ENCODE measurements around the gene RIPK3.
"Not testable (repeated sequence)": the region's sequence is repeated elsewhere in the genome, so short reads cannot be mapped to it uniquely, and the experiment has no call there.

RIPK3 gene
- 13.1 to 30.8 (median 24.3) reads per million in 18 experiments for total RNA-seq

DNA sequence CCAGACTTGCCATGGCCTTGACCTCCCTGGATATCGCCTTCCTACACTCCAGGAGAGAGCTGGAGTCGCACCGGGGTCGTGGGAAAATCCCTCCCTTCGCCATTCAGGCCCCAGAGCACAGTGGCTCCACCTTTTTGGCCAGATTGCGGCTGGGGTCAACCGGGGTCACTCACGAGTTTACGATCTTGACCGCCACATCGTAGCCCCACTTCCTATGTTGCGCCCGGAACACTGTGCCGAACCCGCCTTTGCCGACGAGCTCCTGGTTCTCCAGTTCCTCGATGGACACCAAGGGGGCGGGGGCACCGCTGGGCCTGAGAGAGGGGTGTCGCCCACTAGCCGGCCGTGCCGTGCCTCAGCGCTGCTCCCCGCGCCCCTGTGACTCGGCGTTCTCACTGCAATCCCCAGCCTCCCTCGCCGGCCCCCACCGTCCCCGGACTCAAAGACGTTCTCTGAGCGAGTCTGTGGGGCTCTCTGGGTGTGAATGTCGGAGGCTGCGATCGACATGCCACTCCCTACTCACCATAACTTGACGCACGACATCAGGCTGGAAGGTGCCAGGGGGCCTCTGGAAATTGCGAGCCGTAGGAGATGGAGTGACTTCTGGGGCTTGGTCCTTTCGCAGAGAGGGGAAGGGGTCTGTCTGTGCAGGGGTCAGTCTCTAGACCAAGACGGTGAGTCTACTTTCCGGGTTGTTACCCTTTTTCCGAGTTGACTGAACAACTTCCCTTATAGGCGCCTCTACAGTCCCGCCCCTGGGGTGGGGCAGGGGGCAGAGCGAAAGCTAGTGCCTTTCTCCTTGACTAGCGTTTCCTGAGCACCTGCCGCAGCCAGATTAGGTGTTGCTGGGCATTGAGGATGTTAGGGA lies at the start of gene RIPK3:
Gene RIPK3, minus strand, starts transcription at position 708 of the 868 bp plus-strand sequence. Its CDS starts 165 bp downstream, at position 543.
- peak; percentile 67 to 73 for DNase-seq

DNA sequence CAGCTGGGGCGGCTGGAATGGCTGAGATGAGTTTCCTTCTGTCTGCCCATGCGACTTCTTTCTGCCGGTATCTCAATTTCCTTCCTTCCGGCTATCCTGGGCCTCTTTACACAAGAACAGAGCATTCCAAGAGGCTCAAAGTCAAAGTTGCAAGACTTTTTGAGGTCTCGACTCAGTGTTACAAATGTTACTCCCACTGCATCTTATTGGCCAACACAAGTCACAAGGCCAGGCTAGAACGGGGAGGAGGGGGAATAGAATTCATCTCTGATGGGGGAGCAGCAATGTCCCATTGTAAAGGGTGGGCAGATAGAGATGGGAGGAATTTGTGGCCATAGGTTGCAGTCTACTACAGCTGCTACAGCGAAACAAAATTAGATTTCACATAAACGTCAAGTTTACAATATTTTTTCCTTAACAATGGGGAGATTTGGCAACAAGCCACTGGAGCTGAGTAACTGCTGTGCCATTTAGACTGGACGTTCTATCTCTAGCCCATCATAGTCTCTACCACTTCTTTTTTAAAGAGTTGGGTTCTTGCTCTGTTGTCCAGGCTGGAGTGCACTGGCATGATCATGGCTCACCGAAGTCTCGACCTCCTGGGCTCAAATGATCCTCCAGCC lies 49.5 kb upstream of the RIPK3 start:
- DNase-seq = no peak

DNA sequence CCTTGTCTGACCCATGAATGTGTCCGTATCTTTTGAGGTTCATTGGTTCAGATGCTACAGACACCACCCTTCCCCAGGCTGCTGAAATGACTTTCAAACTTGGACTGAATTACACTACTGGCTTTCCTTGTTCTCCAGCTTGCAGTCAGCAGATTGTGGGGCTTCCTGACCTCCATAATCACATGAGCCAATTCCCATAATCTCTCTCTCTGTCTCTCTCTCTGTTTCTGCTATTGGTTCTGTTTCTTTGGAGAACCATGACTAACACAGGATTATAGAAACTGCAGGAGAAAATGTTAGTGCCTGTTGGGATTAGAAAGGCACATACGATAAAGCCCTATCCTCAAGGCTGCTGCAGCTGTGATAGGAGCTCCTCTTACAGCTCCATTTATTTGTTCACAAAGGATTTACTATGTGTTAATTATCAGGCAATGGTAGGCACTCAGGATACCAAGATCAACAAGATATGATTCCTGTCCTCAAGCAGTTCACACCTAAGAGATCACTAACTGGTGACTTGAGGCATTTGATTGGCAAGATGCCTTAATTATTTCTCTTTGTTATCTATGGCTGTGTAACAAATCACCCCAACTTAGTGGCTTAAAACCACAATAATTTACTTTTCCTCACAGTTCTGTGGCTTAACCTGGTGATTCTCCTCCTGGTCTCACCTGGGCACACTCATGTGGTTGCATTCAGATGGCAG lies 48.8 kb upstream of the RIPK3 start:
- no peak for DNase-seq

DNA sequence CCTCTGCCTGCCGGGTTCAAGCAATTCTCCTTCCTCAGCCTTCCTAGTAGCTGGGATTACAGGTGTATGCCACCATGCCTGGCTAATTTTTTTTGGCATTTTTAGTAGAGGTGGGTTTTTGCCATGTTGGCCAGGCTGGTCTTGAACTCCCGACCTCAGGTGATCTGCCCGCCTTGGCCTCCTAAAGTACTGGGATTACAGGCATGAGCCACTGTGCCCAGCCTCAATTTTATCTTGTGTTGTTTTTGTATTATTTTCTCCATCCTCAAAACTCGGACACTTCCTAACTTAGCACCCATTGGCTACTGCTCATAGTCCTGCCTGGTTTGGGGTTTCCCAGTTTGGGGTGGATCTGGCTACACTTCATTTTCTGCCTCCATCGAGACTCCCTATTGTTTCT lies 47.8 kb upstream of the RIPK3 start:
- not testable (repeated sequence) for DNase-seq

DNA sequence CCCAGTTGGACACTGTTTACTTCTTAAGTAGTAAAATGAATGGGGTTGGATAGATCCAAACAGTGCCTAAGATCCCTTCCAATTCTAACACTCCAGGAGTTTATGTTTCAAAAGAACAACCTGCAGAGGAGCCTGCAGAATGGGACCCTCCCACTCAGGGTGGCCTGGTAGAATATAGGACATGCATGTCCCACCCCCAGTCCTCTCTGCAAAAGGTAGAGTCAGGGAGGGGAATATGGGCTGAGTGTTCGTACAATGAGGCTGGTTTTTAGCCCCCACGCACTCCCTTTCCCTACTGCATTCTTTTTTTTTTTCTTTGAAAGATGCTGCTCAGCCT lies 47.2 kb upstream of the RIPK3 start:
- no peak for DNase-seq

DNA sequence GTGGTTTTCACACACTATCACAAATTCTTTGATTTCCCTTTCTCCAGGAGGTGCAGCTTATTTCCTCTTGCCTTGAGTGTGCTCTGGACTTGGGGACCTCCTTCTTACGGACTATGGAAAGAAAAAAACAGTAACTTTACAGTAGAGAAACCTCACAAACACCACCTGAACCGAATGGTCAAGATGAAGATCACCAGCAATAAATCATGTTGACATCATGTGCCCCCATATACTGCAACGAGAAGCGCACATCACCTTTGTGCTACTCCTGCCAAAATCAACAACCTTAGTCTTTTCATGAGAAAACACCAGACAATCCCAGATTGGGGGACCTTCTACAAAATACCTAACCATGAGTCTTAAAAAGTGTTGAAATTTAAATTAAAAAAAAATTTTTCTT lies 45.7 kb upstream of the RIPK3 start:
- DNase-seq = no peak

DNA sequence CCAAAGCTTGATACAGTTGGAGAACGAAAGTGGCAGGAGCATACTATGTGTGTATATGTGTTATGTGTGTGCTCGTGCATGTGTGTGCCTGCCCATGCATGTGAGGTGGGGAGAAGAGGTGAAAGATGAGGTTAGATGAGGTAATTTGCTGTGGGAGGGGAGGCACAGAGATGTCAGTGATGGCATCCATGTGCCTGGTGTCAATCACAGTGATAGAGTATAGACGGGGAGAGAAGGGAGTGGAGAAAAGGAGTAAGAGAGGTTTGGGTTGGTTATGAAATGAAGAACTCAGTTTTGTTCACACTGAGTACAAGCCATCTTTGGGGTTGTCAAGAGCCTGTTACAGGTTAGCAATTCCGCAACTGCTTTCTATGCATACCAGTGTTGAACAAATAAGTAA lies 44.4 kb upstream of the RIPK3 start:
- DNase-seq = no peak

DNA sequence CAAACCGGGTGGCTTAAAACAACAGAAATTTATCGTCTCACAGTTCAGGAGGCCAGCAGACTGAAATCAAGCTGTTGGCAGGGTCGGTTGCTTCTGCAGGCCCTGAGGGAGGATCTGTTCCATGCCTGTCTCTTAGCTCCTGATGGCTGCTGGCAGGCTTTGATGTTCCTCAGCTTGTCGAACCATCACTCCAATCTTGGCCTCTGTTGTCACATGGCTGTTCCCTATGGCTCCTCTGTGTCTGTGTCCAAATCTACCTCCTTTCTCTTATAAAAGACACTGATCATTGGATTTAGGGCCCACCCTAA lies 42.2 kb upstream of the RIPK3 start:
- no peak for DNase-seq

DNA sequence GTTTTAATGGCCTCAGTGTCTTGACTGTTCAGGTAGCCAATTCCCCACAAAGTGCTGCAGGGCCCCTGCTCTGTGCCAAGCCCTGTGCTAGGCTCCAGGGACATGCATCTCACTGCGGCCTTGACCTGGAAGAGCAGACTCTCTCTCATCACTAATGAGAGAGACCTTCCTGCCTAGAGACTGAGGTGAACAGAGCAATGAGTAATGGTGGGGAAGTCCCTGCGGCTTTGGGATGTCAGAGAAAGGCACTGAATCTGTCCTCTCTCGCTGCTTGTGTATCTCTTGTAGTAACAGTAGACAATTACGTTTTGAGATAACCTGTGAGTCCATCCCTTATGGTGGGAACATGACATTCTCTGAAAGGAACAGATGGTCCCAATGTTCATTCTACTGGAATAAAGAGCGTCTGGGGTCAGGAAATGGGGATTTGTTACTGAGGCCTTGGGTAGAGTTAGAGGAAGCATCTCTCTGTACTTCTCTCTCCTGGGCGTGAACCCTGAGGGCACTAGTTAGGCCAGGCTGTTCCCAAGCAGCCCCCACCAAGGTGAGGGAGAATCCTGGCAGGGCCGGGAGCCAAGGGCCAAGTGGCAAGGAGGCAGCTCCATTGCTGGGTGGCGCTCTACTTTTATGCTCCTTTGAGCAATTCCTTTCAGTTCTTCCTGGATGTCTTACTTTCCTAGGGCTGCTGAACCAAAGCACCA lies 41.7 kb upstream of the RIPK3 start:
- DNase-seq = no peak

DNA sequence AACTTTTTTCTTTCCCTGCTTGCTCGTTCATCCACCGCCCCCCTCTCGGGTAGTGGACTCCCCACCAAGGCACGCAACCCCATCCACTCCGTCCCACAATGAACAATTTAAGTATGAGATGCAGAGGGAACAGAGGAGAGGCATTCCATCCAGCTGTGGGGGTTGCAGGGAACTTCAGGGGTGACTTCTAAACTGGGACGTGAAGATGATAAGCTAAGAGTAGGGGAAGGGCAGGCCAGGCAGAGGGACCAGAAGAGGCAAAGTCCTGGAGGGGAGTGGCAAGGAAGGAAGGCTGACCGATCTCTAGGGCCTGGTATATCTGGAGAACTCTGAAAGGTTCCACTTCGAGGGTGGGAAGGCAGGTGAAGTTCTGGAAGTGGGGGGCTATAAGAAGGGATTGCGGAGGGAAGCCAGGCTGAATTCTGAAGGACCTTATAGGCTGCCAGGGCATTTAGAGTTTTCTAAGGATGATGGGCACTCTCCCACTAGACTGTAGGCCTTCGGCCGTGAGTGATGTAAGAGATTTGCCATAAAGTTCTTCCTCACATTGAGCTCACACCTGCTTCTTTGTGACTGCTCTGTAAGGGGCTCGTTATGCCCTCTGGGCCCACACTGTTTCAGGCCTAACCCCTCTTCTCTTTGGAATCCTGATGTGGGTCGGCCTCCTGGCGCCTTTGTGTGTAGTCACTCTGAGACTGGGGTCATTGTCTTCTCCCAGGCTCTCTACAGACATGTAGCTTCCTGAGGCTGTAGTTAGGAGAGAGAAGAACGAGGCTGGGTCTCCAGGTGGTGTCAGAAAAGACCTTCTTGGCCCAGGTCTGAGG lies 40.3 kb upstream of the RIPK3 start:
- no peak for DNase-seq

DNA sequence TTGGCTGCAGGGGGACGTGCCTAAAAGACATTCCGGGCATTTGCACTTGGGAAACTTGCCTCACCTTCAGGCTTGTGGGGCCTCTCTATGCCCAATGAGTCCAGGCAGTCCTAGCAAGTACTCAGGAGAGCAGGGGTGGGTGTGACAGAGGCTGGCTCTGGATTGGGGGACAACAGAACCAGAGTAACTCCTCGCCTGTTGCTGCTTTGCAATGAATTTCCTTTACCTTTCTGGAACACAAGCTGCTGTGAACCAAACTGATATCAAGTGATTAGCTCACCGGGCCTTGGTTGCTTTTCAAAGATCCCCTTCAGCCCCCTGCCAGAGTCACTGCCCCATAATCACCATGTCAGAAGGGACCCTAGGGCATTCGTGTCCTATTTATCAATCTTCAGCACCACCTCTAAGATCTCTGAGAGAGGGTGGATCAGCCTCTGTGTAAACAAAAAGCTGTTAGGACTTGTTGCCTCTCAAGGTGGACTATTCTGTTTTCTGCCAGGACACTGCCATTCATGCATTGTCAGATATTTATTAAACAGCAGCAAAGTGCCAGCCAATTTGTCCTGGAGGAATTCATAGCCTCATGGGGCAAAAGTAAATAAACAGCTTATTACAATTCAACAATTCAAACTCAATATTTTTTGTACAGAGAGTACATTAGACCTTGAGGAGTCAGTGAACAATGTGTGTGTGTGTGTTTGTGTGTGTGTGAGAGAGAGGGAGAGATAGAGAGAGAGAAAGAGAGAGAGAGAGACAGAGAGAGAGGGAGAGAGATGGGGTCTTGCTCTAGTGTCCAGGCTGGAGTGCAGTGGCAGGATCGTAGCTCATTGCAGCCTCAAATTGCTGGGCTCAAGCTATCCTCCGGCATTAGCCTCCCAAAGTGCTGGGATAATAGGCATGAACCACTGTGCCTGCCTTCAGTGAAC lies 39.5 kb upstream of the RIPK3 start:
- DNase-seq = no peak

DNA sequence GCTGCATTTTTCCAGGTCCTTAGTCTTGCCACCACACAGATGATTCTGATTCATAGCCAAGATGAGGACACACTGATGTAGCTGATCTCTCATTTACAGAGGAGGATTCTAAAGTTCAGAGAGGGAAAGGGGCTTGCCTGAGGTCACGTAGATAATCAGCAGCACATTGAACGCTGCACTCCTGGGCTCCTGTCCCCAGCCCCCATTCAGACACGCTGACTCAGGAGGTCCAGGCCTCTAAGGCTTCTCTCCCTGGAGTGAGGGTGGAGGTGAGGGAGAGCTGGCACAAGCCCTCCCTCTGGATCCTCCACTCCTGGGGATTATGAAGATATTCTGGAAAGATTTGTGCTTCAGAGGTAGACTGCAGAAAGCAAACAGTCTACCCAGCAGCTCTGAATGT lies 38.5 kb upstream of the RIPK3 start:
- DNase-seq = no peak

DNA sequence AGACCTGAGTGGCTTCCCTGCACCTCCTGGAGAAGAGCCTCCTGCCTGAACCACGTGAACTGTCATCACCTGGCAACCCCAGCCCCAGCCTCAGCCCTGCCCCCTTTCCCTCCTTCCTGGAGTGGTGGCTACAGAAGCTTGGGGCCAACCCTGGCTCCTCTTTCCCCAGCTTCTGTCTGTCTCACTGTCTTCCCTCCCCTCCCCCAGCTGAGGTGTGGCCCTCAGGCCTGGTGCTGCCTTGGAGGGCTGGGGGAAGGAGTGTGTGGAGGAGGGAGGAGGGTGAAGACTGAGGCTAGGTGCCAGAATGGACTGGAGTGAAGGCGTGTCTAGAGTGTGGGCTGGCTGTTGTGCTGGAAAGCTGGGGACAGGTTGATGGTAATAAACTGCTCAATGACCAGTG lies 37.9 kb upstream of the RIPK3 start:
- no peak for DNase-seq

DNA sequence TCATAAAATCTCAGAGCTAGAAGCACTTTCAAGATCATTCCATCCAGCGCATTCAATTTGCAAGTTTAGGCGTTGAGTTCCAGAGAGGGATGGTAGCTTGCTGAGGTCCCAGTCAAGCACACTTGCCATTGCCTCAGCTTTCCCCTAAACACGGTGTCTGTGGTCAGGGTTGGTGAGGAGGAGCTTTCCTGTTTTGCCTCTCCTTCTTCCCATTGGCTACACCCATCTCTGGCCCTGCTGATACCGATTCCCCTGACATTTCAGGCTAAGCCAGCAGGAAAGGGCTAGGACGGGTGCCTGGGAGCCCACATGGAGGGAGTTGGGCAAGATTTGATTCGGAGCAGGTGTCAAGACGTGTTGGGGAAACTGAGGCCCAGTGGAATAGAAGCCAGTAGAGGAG lies 37.3 kb upstream of the RIPK3 start:
- DNase-seq = no peak

DNA sequence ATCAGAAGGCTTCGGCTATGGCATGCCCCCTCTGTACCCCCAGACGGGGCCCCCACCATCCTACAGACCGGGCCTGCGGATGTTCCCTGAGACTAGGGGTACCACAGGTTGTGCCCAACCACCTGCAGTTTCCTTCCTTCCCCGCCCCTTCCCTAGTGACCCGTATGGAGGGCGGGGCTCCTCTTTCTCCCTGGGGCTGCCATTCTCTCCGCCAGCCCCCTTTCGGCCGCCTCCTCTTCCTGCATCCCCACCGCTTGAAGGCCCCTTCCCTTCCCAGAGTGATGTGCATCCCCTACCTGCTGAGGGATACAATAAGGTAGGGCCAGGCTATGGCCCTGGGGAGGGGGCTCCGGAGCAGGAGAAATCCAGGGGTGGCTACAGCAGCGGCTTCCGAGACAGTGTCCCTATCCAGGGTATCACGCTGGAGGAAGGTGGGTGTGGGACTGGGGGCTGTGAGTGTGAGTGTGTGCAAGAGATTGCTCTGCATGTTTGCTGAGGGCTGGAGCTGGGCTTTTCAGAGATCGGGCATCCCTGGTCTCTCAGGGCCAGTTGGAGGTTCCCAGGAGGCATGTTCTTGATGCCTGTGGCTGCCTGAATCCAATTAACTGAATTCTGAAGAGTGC lies 36.8 kb upstream of the RIPK3 start:
- no peak for DNase-seq

DNA sequence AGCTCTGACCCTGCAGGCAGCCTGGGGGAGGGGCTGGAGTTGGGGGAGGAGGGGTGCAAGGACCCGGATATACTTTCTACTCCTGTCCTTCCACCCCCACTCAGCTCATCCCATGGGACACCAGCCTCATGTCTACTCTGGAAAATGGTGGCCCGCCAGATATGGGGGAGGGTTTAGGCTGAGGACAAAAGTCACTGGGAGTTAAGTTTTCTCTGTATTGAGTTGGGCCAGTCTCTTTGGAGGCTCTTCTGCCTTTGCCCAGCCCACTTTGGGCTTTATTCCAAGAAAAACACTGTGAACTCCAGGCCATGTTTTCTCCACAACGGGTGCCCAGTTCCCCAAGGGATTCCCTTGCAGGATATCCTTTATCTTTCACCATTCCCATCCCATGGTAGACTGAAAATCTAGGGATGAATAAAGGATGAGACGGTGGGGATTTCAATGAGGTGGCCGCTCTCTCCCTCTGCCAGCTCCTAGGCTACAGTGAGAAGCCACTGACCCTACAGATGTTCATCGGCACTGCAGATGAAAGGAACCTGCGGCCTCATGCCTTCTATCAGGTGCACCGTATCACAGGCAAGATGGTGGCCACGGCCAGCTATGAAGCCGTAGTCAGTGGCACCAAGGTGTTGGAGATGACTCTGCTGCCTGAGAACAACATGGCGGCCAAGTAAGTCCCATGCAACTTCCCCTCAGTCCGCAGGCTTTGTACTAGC lies 33.1 kb upstream of the RIPK3 start:
- DNase-seq = no peak

DNA sequence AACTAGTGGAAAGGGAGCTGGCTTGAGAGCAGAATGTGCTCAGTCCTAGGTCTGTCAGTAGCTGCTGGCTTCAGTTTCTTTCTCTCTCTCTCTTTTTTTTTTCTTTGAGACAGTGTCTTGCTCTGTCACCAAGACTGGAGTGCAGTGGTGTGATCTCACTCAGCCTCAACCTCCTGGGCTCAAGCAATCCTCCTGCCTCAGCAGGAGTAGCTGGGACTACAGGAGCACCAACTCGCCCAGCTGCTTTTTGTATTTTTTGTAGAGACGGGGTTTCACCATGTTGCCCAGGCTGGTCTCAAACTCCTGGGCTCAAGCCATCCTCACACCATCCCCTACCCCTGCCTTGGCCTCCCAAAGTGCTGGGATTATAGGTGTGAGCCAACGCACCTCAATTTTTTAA lies 31.8 kb upstream of the RIPK3 start:
- not testable (repeated sequence) for DNase-seq

DNA sequence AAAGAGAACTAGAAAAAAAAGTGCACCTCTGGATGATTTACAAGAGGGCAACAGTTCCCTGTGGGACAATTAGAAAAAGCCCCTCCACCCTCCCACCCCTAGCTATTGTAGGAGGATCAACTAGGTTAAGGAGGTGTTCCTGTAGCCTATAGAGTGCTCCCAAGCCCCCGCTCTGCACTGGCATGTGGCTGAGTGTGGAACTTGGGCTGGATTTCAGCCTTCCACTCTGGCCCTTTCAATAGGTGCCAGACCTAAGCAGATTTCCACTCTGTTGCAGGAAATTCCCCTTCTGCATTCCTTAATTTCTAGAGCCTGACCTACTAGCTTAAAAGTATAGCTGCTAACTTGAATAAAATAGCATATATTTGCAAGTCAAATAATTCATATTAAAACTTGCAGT lies 31.0 kb upstream of the RIPK3 start:
- DNase-seq = no peak

DNA sequence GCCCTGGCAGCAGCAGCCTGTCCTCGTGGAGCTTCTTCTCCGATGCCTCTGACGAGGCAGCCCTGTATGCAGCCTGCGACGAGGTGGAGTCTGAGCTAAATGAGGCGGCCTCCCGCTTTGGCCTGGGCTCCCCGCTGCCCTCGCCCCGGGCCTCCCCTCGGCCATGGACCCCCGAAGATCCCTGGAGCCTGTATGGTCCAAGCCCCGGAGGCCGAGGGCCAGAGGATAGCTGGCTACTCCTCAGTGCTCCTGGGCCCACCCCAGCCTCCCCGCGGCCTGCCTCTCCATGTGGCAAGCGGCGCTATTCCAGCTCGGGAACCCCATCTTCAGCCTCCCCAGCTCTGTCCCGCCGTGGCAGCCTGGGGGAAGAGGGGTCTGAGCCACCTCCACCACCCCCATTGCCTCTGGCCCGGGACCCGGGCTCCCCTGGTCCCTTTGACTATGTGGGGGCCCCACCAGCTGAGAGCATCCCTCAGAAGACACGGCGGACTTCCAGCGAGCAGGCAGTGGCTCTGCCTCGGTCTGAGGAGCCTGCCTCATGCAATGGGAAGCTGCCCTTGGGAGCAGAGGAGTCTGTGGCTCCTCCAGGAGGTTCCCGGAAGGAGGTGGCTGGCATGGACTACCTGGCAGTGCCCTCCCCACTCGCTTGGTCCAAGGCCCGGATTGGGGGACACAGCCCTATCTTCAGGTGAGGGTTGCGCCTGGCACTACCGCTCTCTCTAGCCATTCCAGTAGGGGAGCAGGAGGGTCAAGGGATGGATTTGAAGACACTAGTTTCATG lies 30.3 kb upstream of the RIPK3 start:
- DNase-seq = no peak

Data from inflammatory macrophage (primary cell).